HG02759 (cell line): Measurements from ENCODE around the gene WNT6.

Source experiments
- ATAC-seq: cut with Tn5 transposase; IDR thresholded peaks from one replicate; pipeline ENCODE4 v1.9.1; 2021; ENCODE audit warnings: mild to moderate bottlenecking, moderate library complexity; ENCODE audit not compliant: unreplicated experiment

Gene WNT6

DNA sequence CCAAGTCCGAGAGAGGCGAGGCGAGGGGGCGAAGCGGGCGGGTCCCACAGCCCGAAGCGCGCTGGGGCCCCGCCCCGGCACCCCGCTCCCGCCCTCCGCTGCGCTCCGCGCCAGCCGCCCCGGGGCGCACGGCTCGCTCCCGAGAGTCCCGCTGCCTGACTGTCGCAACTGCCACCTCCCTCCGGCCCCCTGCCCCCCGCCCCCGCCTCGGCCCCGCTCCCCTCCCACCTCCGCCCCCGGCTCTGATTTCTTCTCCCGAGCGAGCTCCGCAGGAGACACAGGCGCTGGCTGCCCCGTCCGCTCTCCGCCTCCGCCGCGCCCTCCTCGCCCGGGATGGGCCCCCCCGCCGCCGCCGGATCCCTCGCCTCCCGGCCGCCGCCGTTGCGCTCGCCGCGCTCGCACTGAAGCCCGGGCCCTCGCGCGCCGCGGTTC, at the start of gene WNT6:
TSS of gene WNT6 (plus strand) at position 250 of the 432 bp plus-strand sequence. CDS start 233 bp downstream, outside the sequence.
- ATAC-seq, result no peak

- ATAC-seq, result no peak
Measured at GRCh38 chr2:218810256-218810655, 49.3 kb upstream of the WNT6 start.

- no peak for ATAC-seq
Measured at GRCh38 chr2:218811382-218811781, 48.2 kb upstream of the WNT6 start.

DNA sequence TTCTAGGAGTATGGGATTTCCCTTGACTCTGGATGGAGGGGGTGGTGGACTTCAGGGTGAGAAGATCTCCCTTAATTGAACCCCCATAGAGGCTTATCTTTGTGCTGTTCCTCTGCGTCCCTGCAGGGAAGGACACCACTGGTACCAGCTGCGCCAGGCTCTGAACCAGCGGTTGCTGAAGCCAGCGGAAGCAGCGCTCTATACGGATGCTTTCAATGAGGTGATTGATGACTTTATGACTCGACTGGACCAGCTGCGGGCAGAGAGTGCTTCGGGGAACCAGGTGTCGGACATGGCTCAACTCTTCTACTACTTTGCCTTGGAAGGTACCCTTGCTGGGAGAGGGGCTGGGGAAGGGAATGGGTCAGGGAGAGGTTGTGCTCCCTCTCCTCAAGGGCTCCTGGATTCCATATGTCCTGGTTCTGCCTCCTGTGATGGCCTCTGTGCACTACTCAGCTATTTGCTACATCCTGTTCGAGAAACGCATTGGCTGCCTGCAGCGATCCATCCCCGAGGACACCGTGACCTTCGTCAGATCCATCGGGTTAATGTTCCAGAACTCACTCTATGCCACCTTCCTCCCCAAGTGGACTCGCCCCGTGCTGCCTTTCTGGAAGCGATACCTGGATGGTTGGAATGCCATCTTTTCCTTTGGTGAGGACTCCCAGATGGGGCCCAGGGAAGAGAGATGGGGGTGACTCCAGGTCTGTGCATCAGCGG, 47.3 kb upstream of the WNT6 start:
- no peak for ATAC-seq

DNA sequence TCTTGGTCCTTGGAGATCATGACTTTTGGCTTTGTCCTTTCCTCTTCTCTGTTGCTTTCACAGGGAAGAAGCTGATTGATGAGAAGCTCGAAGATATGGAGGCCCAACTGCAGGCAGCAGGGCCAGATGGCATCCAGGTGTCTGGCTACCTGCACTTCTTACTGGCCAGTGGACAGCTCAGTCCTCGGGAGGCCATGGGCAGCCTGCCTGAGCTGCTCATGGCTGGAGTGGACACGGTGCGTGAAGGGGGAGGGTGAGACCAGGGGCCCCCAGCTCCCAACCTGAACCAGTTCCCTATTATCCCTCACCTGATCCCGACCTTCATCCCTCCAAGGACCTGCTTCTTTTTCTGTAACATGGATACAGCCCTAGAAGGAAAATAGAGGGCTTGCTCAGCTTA, 46.7 kb upstream of the WNT6 start:
- ATAC-seq, result no peak

DNA sequence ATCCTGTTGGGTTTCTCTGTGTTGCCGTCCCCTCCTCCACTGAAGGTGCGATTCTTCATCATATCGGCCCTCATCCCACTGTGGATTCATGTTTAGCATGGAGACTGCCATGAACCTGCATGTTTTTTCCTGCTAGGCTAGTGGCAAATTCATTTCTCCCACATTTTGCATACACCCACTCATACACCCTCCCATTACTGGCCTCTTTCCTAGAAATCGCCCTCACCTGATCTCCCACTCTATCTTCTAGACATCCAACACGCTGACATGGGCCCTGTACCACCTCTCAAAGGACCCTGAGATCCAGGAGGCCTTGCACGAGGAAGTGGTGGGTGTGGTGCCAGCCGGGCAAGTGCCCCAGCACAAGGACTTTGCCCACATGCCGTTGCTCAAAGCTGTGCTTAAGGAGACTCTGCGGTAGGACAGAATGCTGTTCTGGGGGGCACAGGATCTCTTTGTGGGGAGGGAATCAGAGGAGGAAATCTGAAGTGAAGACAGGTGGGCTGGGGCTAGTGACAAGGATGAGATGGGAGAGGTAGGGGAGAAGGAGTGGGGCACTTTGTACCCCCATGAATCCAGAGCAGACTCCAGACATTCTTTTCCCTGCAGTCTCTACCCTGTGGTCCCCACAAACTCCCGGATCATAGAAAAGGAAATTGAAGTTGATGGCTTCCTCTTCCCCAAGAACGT, 45.7 kb upstream of the WNT6 start:
- ATAC-seq, result no peak

DNA sequence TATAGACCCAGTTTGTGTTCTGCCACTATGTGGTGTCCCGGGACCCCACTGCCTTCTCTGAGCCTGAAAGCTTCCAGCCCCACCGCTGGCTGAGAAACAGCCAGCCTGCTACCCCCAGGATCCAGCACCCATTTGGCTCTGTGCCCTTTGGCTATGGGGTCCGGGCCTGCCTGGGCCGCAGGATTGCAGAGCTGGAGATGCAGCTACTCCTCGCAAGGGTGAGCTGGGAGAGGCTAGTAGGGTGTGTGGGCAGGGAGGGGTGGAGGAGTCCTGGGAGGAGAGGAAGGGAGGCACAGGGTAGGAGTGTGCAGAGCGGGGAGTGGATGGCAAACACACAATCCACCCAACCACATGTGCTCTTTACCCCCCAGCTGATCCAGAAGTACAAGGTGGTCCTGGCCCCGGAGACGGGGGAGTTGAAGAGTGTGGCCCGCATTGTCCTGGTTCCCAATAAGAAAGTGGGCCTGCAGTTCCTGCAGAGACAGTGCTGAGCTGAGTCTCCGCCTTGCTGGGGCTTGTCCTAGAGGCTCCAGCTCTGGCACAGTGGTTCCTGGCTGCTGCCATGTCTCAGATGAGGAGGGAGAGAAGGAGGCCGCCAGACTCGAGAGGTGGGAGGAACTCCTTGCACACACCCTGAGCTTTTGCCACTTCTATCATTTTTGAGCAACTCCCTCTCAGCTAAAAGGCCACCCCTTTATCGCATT, 44.9 kb upstream of the WNT6 start:
- no peak for ATAC-seq

GRCh38 chr2:218815244-218815637, 44.4 kb upstream of the WNT6 start:
- no peak for ATAC-seq

- no peak for ATAC-seq
Measured at GRCh38 chr2:218815649-218816048, 44.0 kb upstream of the WNT6 start.

- no peak for ATAC-seq
Measured at GRCh38 chr2:218816561-218817011, 43.0 kb upstream of the WNT6 start.

DNA sequence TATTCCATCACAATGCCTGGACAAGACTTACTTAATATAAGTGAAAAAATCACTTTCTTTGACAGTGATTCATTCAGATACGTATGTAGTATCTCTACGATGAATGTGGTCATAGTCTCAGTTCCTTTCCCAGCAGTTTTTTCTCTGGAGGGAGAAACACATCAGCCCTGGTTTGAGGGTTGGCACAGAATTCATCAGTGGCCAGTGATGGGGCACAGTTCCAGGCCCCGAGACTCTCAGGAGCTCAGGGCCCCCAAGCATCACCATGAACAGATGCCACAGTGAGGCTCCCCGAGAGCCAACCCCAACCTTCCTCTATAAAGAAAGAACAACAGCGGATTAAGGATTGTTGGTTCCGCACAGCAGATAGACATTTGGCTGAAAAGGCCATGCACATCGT, 40.5 kb upstream of the WNT6 start:
- ATAC-seq, result no peak

DNA sequence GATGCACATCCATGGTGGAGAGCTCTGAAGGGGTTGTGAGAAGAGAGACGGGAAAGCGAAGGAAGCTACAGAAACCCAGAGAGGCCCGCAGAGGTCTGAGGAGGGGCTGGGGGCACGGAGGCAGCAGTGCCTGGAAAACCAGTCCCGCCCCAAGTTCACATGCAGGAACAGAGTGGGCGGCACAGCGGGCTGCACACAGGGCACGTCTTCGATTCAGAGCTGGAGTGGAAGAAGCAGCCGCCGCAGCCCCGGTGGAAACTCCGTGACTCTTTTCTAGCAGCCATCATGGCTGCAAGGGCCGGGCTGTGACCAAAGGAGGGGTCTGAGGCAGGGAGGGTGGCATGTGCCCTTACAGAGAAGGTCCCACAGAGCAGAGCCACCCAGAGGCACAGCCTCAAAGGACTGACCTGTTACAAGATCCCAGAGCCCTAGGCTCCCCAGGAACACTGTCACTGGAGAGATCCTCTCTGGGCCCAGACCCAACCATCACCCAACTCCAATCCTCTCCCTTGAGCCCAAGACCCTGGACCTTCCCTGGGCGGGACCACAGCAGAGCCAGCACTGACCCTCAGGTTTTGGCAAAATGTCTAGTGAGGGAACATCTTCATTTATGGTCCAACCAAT, 38.7 kb upstream of the WNT6 start:
- ATAC-seq, result no peak

DNA sequence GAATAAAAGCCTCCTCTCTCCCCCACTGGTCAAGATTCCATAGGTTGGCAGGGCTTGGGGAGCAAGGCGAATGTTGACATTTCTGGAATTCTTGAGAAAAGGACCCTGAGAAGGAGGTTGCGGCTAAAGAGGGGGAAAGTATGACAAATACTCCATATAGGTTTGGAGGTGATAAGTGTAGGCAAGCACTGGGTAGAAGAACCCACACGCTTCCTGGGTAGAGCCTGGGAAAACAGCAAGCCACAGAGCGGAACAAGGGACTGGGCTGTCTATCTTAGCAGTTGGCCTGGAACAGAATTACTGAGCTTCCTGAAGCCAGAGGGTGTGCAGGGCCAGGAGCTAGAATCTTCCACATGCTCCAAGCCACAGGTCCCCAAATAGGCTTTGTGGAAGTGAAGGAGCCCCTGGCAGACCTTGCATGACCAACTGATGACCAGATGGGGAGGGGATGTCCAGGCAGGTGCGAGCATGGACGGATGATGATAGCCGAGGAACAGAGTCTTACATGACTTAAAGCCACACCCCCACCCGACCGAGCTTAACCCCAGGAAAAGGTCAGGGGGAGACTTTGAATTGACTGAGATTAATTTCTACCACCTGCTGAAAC, 37.9 kb upstream of the WNT6 start:
- no peak for ATAC-seq

- no peak for ATAC-seq
Measured at GRCh38 chr2:218822622-218823021, 37.0 kb upstream of the WNT6 start.

GRCh38 chr2:218823196-218823855, 36.3 kb upstream of the WNT6 start:
- ATAC-seq, result no peak

DNA sequence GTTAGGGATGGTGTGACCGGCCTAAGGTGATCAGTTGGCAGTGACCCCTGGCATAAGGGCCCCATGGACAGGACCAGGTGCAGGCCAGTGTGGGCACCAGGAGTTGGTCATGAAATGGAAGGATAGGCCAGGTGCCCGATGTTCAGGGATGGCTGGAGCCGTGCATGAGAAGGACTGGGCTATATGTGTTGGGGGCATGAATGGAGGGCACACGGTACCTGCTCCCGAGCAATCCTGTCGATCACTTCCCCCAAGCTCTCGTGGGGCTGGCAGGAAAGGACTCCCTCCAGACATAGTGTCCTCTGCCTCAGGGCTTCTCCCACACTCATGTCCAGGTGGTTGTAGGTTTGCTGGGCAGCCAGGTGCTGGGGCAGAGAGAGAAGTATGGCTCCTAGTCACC, 35.6 kb upstream of the WNT6 start:
- ATAC-seq, result no peak

GRCh38 chr2:218826791-218827190, 32.8 kb upstream of the WNT6 start:
- no peak for ATAC-seq

GRCh38 chr2:218827701-218828476, 31.7 kb upstream of the WNT6 start:
- no peak for ATAC-seq

- no peak for ATAC-seq
Measured at GRCh38 chr2:218828477-218828778, 31.2 kb upstream of the WNT6 start.
